ENCODE results near the gene PPP1R1C.

Gene PPP1R1C

GRCh38 chr2:182031956-182032355 is 46.3 kb downstream of the PPP1R1C start:
- no peak for TF ChIP-seq CTCF (IDR thresholded peaks at IDR 0.05; ENCODE audit: insufficient read depth, low read depth, low read length, missing control alignments)
- no peak overlapping the region for H3K4me3 ChIP-seq (ENCODE audit: low read depth, low read length)
- DNase-seq (ENCODE audit: low read depth): no peak

GRCh38 chr2:182033449-182033848 is 47.8 kb downstream of the PPP1R1C start:
- no peak overlapping the region for H3K4me3 ChIP-seq (ENCODE audit: low read depth, low read length)
- DNase-seq (ENCODE audit: low read depth): no peak
- TF ChIP-seq CTCF (IDR thresholded peaks at IDR 0.05; ENCODE audit: insufficient read depth, low read depth, low read length, missing control alignments): no peak

- H3K4me3 ChIP-seq (ENCODE audit: low read depth, low read length): no peak overlapping the region
- no peak for DNase-seq (ENCODE audit: low read depth)
- no peak for TF ChIP-seq CTCF (IDR thresholded peaks at IDR 0.05; ENCODE audit: insufficient read depth, low read depth, low read length, missing control alignments)
These were observed 52.9 kb downstream of the PPP1R1C start for GRCh38 chr2:182038576-182038975.

GRCh38 chr2:182043021-182043420 is 57.4 kb downstream of the PPP1R1C start:
- no peak for TF ChIP-seq CTCF (IDR thresholded peaks at IDR 0.05; ENCODE audit: insufficient read depth, low read depth, low read length, missing control alignments)
- no peak for DNase-seq (ENCODE audit: low read depth)
- H3K4me3 ChIP-seq (ENCODE audit: low read depth, low read length): no peak overlapping the region

- no peak for TF ChIP-seq CTCF (IDR thresholded peaks at IDR 0.05; ENCODE audit: insufficient read depth, low read depth, low read length, missing control alignments)
- H3K4me3 ChIP-seq (ENCODE audit: low read depth, low read length): no peak overlapping the region
- DNase-seq (ENCODE audit: low read depth): no peak
These were observed 58.2 kb downstream of the PPP1R1C start for GRCh38 chr2:182043861-182044260.

- DNase-seq (ENCODE audit: low read depth): no peak
- no peak for TF ChIP-seq CTCF (IDR thresholded peaks at IDR 0.05; ENCODE audit: insufficient read depth, low read depth, low read length, missing control alignments)
- no peak overlapping the region for H3K4me3 ChIP-seq (ENCODE audit: low read depth, low read length)
These were observed 61.9 kb downstream of the PPP1R1C start for GRCh38 chr2:182047544-182047943.

GRCh38 chr2:182048088-182048487 is 62.4 kb downstream of the PPP1R1C start:
- peak; percentile 12 for DNase-seq (ENCODE audit: low read depth)
- TF ChIP-seq CTCF (IDR thresholded peaks at IDR 0.05; ENCODE audit: insufficient read depth, low read depth, low read length, missing control alignments): no peak
- H3K4me3 ChIP-seq (ENCODE audit: low read depth, low read length): no peak overlapping the region

Data from GM12865 (cell line).